NCI-H510A (cell line): Measurements from ENCODE around the gene DTX3.

Experiments used
- DNase-seq: peaks from one replicate; lab custom pipeline; 2025; lab: John Stamatoyannopoulos, UW

Gene DTX3

DNA sequence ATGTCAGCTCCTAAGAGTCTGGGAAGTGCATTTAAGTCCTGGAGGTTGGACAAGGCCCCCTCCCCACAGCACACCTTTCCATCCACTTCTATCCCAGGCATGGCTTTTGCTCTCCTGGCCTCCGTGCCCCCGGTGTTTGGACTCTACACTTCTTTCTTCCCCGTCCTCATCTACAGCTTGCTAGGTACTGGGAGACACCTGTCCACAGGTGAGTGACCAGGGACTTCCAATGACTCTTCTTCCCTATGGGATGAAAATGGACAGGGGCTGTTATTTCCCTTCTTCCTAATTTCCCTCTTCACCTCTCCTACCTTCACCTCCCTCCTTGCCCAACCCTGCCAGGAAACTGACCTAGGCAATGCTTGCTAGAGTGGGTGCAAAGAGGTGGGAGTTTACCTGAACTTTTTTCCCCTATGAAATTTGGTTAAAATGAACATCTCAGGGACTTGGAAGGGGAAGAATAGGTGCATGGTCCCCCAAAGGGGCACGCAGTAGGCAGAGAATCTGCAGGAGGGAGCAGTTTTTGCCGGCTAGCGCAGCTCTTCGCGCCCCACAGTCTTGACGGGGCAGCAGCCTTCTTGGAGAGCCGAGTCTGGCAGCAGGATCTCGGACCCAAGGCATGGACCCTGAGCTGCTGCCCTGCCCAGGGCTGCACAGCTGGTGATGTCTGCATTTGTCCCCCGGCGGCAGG is 15.8 kb downstream of the DTX3 start:
- DNase-seq, result no peak

DNA sequence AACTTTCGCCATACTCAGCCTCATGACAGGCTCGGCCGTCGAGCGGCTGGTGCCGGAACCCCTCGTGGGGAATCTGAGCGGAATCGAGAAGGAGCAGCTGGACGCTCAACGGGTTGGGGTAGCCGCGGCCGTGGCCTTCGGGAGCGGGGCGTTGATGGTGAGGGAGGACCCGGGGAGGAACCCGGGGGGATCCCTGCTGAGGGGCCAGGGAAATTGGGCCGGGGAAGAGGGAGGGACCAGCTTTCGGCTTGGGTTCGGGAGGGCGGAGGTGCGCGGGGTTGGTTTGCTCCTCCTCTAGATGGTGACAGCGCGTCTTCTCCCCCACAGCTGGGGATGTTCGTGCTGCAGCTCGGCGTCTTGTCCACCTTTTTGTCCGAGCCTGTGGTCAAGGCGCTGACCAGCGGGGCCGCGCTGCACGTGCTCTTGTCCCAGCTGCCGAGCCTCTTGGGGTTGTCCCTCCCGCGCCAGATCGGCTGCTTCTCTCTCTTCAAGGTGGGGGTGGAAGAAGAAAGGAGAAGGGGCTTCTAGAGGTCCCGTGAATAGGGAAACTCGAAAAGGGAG is 16.4 kb downstream of the DTX3 start:
- no peak for DNase-seq

DNA sequence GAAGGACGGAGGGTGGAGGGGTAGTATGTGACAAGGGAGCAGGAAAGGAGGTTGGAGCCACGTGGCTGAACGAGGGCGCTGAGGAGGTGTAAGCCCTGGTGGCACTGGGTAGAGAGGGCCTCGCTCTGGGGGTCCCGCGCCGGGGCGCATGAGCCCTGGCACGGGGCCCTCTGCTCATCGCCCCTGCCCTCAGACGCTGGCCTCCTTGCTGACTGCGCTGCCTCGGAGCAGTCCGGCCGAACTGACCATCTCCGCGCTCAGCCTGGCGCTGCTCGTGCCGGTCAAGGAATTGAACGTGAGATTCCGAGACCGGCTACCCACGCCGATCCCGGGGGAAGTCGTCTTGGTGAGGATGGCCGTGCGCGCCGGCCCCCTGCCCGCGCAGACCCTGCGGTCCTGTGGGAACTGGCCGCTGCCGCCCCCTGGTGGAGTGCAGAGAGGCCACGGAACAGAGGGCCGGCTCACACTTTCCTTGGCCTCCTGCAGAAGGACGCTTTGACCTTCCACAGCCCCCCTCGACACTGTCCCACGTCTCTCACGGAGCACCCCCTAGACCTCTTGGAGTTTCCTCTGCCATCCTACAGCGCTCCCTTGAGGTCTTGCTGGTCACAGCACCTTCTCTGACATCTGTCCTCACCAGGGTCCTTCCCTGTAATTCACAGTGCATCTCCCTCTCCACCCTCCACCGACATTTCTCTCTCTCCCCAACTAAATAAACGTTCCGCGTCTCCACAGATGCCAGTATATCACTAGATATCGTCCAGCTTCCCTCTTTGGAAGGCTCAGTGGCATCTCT is 17.1 kb downstream of the DTX3 start:
- no peak for DNase-seq

DNA sequence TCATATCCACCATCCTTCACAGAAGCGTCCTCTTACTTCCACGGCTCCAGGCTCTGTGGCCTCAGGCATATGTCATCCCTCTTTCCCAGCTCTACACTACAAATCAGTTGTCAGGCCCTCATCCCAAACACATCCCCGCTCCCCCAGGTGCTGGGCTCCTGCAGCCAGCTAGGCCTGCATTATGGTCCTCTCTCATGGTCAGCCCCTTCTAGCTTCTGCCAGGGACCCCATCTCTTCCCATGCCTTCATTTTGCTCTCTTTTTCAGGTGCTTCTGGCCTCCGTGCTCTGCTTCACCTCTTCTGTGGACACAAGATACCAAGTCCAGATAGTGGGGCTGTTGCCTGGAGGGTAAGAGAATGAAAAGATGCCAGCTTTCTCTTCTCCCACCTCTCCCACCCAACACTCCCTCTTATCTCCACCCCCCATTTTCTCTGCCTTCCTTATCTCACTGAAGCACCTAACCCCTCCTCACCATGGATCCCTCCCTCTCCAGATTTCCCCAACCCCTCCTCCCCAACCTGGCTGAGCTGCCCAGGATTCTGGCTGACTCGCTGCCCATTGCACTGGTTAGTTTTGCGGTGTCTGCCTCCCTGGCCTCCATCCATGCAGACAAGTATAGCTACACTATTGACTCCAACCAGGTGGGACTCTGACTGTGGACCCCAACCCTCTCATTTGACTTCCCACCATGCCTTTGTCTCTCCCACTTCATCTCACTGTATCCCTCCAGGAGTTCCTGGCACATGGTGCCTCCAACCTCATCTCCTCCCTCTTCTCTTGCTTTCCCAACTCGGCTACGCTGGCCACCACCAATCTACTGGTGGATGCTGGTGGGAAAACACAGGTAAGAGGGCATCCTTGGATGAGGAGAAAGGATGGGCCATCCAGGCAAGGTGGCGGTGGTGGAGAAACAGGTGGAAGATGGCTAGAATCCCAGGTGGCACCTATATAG is 17.9 kb downstream of the DTX3 start:
- DNase-seq, result no peak

DNA sequence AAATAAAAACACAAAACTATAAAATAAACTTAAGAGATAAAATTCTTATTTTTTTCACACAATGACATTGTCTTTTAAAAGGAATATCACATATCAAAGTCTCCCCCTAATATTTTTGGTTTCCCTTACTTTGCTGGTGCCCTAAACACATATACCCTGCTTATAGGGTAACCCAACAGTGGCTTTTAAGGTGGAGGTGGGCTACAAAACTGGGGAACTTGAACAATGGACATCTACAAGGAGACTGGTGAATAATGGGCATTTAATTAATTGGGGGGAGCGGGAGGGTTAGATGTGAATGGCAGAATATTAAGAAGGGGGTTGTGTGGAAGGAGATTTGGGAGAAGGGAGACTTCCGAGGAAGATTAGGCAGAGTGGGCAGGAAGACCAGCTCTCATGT is 18.8 kb downstream of the DTX3 start:
- DNase-seq, result no peak

DNA sequence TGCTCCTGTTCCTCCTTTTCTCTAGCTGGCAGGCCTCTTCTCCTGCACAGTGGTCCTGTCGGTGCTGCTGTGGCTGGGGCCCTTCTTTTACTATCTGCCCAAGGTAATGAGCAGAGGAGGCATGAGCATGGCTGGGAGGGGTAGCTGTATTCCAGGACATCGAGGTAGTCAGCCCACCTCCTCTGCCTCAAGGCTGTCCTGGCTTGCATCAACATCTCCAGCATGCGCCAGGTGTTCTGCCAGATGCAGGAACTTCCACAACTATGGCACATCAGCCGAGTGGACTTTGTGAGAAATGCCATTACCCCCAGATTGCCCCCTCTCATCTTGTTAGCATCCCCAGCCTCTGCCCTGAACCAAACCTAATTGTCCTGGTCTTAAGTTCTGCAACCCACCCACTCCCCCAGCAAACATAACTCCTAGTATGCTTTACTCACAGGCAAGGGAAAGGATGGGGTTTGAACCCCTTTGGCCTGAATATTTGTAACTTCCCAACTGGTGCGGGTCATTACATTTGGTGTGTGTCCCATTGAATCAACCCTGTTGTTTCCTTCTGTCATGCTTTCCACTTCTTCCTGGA is 19.3 kb downstream of the DTX3 start:
- DNase-seq, result no peak

DNA sequence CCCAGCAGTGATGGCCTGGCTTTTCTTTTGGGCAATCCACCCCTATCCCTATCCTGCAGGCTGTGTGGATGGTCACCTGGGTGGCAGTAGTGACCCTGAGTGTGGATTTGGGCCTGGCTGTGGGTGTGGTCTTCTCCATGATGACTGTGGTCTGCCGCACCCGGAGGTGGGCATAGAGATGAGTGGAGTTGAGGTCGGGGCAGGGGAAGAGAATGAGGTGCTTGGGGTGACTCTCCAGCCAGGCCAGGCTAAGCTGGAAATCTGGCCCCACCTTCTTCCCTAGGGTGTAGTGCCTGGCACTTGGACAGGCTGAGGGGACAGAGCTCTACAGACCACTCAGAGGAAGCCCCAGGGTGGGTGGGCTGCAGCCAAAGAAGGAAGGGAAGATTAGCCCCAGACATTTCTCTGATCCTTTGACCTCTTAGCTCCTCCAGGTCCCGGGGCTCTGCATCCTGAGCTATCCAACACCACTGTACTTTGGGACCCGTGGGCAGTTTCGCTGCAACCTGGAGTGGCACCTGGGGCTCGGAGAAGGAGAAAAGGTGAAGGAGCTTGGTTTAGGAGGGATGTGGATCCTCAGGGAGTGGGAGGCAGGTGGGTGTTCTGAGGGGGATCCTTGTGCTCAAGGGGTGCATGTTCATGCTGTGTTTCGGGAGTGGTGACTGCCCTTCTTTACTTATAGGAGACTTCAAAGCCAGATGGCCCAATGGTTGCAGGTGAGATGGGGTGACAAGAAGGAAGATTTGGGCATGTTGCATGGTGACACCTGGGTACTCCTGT is 20.0 kb downstream of the DTX3 start:
- no peak for DNase-seq

DNA sequence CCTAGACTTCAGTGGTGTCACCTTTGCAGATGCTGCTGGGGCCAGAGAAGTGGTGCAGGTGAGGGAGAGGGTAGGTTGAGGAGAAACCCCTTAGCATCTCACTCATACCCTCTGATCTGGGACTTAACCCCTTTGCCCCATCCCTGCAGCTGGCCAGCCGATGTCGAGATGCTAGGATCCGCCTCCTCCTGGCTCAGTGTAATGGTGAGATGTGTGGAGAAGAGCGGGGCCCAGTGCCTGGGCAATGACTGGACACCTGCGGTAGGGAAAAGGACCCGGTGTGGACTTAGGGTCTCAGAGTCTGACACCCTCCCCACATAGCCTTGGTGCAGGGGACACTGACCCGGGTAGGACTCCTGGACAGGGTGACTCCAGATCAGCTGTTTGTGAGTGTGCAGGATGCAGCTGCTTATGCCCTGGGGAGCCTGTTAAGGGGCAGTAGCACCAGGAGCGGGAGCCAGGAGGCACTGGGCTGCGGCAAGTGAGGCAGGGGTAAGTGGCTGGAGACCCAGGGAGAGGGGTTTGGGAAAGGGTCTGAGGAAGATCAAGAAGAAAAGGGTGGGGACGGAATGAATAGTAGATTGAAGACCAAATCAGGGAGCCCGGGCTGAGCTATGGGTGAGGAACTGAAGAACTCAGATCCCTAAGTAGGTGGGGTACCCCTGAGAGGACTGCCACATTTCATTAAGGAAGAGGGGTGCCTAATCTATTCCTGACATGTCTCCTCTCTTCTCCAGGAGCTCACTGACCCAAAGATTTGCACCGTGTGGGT is 20.8 kb downstream of the DTX3 start:
- DNase-seq, result no peak

DNA sequence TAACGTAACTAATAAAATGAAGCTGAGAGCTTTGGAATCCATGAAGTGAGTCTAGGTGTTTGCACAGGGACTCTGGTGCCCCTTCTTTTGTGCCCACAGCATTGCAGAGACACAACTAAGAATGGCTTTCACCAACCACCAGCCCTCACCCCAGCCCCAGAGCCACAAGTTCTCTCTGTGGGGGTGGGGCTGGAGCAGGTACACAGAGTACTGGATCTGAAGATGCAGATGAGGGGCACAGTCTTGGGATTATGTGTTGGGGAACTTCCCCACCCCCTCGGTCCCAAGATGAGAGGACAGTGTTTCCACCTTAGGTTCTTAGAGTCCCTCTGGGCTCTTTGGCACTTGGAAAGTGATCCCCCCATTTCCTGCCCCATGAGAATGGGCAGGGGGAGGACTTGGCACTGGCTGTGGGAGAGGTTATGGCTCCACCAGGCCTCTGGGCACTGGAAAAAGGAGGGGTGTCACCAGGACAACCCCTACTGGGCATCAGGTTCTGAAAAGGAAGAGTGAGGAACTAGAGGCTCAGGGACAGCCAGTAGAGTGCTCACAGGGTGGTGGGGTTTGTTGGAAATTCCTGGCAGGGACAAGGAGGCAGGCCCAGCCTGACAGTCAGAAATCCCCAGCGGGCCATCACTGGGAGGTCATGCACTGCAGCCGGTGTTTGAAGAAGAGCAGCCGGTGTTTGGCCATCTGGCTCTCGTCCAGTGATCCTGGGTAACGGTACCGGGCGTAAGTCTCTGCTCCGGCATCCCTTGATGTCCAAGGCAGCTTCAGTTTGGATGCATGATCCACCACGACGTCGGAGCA is 21.7 kb downstream of the DTX3 start:
- no peak for DNase-seq

DNA sequence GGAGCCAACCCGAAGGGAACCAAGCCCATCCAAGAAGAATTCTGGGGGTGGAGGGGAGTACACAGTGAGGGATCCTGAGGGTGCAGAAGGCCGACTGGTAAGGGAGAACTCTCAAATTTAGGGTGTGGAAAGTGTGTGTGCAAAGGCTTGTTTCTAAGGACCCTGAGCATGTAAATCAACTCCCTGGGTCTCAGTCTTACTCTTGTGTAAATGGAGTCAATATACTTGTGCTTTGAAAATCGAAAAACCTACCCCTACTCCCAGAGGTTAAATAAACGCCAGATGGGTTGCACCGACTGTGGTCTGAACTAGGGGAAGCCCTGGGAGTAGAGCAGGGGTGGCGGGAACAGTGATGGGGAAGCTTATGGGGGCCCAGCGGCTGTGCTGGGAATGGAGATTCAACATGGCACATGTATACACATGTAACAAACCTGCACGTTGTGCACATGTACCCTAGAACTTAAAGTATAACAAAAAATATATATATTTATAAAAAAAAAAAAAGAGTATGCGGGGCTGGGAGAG is 22.4 kb downstream of the DTX3 start:
- no peak for DNase-seq

DNA sequence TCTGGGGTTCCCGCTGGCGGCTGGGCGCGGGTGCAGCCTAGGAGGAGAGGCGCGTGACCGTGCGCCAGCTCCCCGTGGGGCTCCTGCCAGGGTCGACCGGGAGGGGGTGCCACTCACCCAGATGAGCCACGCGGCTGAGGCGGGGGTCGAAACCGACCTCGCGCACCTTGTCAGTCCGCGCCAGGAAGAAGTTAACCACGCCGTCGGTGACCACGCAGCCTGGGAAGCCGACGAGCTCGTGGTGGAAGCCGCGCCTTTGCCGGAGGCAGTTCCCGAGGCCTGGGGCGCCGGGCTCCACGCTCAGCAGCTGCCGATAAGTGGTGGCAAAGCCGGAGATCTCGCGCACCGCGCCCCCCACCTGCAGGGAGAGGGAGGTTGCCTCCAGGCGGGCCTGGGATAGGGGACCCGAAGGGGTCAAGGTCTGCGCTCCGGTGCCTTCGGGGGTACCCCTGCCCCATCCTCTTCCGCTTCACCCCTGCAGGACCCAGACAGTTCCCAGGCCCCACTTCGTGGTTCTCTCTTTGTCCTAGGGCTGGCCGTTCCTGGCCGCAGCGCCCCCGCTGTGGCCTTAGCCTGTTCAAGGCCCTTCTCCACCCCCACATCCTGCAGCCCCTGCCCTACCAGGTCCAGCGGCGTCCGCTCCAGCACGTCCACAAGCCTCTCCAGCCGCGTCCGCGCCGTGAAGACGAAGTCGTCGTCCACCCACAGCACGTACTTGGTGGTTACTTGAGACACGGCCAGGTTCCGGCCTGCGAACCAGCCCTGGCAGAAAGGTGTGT is 23.1 kb downstream of the DTX3 start:
- DNase-seq, result no peak

DNA sequence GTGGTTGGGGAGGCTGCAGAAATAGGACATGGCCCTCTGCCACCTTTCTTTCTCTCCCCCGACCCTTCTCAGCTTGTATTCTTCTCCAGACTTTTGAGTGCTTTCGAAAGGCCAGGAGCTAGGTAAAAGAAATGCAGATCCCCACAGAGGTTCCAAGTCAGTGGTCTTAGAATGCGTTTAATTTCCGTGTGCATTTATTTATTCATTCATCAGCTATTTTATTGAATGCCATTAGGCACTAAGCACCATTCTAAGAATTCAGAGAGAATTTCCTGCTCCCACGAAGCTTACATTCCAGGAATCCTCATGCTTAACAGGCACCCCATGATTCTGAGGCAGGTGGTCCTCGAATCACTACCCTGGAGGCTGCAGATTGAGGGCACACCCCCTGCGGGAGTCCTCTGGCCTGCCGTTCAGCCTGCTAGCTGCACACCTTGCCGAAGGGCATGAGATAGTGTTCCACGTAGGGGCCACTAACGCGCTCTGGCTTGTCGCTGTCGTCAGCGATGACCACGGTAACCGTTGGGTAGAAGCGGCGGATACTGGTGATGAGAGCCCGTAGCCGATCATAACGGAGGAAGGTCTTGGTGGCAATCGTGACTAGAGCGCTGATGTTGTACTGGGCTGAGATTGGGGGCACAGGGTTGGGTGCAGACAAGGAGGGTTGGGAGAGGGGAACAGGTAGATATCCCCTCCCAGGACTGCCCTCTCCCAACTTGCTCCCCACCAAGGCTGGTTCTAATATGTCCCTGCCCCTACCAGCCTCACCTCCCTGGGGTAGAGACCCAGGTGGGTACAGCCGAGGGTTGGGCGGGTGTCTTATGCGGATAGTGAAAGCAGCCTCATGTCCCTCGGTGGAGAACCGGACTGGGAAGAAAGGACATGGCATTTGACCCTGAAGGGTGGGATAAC is 23.9 kb downstream of the DTX3 start:
- no peak for DNase-seq

DNA sequence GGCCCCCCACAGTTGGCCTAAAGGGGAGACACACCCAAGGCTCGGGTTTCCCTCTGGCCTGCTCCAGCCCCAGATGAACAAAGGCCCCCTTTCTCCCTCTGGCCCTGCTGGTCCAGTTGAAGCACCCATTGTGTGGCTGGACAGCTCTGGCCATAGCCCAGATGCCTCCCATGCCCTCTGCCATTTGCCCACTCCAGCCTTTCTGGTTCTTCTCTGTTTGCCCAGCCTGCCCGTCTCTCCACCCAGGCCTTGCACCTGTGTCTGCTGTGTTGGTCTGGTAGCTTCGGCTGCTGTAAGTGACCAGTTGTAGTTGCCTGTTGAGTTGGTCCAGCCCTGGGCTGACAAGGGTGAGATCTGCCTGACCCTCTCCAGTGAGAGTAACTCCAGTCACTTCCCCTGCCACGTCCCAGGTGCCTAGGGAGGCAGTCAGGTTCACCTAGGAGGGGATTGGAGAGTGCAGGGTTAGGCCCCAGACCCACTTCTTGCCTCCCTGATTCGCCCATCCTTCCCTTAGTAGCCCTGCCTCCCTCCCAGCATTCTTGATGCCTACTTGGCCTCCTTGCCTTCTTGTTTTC is 25.4 kb downstream of the DTX3 start:
- DNase-seq, result no peak

DNA sequence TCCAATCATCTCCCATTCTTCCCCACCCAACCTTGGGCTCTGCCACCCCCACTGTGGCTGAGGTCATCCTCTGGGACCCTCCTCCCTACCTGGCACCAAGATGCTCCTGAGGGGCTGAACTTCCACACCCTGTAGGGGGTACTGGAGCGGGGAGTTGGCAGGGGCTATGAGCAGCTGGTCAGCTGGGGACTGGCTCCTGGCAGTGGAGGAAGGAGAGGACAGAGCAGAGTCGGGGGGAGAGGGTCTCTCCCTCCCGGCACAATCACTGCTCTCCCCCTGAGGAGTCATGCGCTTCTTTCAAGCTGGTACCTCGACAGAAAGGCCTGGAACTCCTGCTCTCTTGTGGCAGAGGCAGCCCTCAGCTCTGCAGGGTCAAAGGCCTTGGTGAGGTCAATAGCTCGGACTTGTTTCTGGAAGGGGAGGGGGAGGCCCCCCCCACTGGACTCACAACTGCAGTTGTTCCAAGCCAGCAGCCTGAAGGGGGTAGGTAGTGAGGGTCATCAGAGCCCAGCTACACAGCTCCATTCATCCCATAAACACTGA is 26.3 kb downstream of the DTX3 start:
- DNase-seq, result no peak

DNA sequence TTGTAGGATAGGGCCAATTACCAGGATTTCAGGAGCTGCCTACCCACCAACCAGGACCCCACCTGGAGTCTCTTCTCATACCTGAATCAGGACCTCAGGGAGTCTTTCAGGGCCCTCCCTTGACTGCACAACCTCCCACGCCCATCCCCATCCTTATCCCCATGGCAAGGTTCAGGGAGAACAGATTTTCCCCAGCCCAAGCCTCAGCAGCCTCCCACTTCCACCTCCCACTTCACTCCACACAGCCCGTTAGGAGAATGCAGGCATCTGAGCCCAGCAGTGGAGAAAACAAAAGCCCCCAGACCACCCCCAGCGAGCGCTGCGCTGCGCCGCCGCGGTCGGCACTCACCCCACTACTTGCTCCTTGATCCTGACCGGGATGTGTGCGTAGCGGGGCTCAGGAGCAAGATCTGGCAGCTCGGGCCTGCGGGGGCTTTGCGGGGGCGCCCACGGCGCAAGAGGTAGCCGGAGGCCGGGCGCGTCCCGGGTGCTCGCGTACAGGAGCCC is 27.0 kb downstream of the DTX3 start:
- DNase-seq, result no peak
